ENCODE results near the gene NRAS.

The NRAS gene

DNA sequence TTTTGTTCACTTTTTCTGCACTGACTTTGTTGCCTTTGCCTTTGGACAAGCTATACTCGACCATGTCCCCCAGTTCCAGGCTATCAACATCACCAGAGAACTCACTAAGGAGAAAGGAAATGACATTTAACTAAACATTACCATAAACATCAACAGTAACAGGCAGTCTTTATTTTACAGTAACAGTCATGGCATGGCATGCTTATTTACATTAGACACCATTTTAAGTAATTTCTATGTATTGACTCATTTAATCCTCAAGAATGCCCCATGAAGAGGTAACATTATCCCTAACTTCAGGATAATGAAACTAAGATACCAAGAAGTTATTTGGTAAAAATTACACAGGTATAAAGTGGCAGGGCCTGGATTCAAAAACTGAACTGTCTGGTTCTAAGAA, 8.7 kb upstream of the NRAS start:
- no peak for DNase-seq

DNA sequence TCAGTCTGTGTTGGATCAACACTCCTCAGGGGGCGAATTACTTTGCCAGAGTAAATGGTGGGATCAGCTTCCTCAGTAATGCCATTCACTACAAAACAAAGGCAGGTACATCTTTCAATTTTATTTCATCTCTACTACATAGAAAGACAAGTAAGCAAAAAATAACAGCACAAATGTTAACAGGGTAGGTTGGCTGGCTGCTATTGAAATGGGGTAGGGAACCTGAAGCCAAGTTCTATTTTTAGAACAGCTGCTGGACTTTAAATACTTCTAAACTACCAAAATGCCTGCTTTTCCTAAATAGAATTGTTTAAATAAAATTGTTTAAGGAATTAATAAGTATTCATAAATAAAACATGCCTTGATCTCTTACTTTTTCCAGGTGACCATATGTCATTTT, 7.3 kb upstream of the NRAS start:
- no peak for DNase-seq

DNA sequence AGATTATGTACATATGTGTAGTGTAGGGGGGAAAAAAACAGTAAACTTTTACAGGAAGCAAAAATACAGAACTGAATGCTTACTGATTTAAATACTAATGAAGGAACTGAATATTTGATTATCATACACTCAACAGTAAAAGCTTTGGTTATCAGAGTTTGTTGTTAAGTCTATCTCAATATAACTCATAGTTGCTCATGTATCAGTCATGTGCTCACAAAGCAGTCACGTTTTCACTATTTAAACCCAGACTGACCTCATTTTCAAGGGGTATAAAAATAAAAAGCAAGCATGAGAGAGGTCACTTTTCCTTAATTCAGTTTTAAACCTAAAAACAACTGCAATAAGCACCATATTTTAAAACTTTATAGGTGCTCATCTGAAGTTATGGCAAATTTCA, 6.9 kb upstream of the NRAS start:
- DNase-seq, result no peak

DNA sequence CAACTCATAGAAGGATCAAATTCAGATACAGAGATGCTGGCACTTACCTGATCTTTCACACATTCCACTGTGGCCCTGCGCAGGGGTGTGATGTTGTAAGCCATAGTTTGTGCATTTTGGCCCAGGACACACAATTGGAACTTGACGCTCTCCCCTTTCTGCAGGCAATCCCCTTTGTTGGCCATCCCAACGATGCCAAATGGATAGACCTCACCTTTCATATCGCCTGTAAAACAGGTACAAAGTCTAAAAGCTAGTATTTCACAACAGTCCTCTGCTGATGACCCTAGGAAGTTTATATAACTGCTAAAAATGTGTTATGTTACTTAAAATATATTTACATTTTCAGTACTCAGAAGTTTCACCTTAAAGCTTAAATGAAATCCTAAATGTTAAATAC, 3.9 kb upstream of the NRAS start:
- no peak for DNase-seq

DNA sequence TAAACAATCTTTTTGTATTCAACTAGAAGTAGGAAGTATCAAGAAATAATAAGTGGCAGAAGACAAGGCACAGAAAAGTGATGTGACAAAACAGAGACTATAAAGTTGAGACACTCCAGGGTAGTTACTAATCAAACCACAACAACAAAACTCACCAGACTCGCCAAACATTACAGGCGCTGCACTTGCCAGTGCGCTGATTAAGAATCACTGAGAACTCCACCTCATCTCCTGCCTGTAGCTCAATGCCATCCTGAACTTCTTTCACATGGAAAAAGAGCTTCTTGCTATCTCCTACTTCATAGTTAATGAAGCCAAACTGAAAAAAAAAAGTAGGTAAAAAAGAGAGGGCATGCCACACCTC, 2.8 kb upstream of the NRAS start:
- no peak for DNase-seq

DNA sequence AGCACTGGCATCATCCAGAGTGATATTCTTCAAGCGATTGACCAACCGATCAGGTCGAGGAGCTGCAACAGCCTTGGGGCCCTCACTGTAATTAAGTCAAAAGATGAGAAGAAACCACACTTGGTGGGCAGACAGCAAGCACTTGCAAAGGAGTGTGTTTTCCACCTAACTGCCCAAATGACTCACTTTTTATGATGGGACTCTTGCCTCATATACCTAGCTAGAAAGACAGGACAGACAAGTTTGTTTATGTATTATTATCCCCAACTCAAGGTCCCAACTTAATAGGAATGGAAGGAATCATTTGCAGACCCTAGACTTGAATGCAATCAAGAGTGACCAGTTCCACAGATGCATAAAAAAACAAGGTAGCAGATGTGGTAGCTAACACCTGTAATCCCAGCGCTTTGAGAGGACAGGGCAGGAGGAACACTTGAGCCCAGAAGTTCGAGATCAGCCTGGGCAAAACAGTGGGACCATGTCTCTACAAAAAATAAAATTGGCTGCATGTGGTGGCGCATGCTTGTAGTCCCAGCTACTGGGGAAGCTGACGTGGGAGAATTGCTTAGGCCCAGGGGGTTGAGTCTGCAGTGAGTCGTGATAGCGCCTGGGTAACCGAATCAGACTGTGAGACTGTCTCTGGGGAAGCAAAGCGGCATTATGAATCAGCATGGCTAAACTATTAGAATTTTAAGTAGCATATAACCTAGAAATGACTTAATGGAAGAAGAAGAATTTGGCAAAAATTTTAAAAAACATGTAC, 2.3 kb upstream of the NRAS start:
- no peak for DNase-seq

DNA sequence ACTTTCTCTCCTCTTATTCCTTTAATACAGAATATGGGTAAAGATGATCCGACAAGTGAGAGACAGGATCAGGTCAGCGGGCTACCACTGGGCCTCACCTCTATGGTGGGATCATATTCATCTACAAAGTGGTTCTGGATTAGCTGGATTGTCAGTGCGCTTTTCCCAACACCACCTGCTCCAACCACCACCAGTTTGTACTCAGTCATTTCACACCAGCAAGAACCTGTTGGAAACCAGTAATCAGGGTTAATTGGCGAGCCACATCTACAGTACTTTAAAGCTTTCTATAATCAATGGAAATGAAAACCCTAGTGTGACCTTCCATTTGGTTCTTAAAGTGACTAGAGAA, 643 bp downstream of the NRAS start:
- no peak for DNase-seq

DNA sequence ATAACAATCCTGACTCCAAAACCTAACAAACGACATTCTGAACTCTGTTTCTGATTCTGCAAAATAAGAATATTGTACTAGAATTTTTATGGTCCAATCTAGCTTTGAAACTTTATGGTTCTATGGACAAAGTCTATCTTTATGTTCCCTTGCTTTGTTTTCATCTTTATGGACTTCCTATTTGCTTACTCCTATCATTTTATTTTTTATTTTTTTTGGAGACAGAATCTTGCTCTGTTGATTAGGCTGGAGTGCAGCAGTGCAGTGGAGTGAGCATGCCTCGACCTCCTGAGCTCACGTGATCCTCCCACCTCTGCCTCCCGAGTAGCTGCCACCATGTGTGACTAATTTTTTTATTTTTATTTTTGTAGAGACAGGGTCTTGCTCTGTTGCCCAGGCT, 3.6 kb downstream of the NRAS start:
- no peak for DNase-seq

DNA sequence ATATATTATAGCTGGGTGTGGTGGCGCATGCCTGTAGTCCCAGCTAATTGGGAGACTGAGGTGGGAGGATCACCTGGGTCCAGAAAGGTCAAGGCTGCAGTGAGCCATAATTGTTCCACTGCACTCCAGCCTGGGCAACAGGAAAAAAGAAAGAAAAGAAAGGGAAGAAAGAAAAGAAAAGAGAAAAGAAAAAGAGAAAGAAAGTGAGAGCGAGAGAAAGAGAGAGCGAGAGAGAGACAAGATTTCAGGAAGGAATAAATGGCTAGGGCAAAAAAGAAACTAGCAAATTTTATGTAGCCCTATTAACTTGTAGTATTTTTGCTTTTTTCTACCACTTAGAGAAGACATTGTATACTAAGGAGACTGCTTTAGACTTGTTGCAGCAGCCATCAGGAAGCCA, 6.2 kb downstream of the NRAS start:
- no peak for DNase-seq

DNA sequence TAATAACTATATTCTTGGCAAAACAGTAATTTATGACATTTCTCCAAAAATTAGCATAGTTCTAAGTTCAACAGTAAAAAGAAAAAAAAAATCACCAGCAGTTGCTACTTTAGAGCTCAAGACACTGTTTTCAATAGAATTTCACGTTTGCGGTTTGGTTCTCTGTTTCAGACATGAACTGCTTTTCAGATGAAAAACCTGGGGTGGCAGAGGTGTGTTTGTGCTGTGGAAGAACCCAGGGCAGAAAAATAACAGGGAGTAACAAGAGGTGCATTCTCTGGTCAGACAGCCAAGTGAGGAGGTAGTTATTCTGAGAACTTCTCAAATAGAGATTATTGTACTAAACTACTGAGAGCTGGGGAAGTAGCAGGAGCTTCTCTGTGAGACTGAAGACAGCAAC, 9.0 kb downstream of the NRAS start:
- no peak for DNase-seq

DNA sequence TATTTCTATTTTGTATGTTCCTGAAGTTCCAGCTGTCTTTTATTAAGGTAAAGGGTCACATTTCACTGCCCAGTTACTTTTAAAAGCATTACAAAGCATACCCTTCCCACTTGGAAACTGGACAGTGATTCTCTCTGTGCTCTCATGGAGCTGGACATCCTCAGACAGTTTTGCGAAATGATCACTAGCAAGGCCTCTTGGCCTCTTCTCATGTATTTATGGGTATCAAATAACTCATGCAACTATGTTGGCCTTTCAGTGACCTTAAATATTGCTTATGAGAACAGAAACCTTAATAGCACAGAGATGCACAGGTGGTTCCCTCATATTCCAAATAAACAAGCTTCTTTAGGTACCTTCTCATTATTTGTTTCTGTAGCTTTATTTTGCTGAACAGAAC, 13.3 kb downstream of the NRAS start:
- DNase-seq, result no peak

DNA sequence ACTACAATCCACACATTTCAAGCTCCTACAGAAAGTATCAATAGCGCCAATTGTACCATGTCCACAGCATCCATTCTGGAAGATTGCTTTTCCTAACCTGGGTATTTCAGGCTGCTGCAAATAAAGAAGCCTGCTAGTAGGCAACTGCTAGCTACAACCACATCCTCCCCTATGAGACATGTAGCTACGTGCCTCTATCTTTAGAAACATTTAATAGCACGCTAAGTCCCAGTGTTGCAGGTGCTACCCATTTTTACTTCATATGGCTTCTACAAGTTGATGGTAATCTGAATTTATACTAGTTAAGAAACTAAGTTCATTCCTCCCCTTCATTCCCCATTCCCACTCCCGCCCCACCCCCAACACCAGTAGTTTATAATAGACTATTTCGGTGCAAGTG, 13.8 kb downstream of the NRAS start:
- no peak for DNase-seq

DNA sequence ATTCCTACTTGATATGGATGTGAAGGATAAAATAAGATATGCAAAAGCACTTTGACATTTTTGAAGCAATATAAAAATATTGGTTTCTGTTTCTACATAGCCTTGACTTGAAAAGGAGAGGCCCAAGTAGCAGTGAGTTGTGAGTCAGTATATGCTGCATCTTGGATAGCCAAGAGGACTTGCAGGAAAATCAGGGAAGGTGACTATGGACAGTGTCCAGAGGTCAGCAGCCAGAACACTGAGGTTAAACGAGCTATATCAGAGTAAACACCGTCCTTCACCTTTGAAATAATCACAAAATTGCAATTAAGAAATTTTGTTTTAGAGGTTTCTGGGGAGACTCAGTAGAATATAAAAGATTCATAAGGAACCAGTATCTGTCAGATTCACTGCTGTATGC, 14.6 kb downstream of the NRAS start:
- no peak for DNase-seq

DNA sequence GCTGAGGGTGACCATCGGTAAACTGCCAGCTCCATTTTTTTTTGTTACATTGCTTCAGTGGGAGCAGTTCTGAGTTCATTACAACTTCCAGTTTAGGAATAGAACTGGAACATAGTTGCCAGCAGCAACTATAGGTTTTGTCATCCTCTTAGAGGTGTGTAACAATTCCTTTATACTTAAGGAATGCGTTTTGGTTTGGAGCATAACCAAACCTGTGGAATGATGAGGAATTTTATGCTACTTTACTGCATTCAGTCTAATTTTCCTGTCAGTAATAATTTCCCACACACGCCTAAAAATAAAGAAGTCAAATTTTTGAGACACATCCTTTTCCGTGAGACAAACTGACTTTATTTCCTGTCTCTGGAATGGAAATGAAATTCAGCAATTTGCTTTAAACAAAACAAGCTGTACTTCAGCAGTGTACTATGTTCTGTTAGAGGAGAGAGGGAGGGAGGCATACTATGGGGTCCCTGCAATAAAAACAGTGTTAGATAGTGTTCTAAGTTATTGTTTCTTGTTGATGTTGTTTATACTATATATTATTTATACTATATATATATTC, 16.5 kb downstream of the NRAS start:
- no peak for DNase-seq

DNA sequence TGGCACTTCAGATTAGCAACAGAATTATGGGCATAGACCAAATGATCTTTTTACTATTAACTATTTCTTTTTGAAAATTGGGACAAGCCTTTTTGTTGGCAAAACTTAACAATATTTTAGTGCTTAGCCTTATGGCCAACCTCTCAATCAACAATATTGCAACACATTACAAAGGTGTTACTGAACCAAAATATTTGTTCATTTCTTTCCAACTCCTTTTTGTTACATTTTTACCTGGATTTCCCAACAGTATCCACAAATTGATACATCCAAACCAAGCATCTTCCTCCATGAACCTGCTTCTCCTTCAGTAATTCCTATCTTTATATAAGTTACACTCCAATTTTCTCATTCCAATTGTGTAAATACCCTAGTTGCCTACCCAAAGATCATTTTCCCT, 19.8 kb downstream of the NRAS start:
- DNase-seq, result no peak

DNA sequence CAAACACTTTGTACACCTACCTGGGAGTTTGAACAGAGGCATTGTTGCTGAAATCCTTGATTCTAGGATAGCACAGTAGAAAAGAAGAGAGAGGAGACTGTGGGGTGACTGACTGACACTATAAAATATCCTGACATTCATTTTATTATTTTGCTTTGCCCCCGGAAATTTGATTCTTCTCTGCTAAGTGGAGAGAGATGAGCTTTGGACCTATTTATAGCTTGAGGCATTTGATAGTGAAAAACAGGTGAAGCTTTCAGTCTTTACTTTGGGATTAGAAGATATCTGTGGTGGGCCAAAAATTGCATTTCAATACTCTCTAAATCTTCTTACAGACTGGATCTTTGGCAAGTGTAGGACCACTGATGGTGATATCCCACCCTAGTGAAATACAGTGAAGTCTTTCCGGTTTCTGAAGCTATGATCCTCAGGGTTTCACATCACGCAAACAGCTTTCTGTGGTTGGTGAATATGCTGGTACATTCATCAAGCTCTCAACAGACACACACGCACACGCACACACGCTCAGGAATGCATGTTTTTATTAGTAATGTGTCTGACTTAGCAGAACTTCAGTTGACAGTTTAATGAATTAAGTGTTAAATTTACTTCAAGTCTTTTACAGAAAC, 21.0 kb downstream of the NRAS start, which contains the start of gene AMPD1:
TSS of gene AMPD1 (minus strand) at position 117 of the 629 bp plus-strand sequence. CDS start at position 42, 75 bp downstream.
- no peak for DNase-seq

DNA sequence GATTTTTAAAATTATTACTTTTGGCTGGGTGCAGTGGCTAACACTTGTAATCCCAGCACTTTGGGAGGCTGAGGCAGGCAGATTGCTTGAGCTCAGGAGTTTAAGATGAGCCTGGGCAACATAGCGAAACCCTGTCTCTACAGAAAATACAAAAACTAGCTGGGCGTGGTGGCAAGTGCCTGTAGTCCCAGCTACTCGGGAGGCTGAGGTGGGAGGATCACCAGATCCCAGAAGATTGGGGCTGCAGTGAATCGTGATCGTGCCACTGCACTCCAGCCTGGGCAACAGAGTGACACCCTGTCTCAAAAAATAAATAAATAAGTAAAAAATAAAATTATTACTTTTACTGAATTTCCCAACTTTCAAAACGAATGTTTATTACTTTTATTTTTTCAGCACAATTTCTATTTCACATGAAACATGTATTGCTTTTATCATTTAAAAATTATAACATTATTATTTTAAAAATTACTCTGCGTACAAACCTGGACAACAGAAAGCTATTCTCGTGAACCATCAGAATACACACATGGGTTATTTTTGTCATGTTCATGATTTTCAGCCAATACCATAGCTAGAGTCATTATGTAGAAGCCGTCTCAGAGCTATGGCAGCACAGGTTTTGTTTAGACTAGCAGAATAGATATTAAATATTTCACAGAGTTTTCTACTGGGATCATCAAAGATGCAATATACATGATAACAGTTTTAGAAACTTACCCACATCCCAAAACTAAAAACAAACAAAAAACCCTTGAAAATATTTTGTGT, 21.8 kb downstream of the NRAS start:
- no peak for DNase-seq

DNA sequence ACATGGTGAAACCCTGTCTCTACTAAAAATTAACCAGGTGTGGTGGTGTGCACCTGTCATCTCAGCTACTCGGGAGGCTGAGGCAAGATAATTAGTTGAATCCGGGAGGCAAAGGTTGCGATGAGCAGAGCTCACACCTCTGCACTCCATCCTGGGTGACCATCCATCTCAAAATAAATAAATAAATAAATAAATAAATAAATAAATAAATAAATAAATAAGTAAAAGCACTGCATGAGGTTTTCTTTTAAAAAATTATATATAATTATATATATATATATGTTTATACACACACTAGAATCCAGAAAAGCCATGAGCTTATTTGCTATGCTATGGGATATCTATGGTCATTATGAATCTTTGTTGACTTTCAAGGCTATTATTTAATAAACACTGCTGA, 23.6 kb downstream of the NRAS start:
- no peak for DNase-seq

DNA sequence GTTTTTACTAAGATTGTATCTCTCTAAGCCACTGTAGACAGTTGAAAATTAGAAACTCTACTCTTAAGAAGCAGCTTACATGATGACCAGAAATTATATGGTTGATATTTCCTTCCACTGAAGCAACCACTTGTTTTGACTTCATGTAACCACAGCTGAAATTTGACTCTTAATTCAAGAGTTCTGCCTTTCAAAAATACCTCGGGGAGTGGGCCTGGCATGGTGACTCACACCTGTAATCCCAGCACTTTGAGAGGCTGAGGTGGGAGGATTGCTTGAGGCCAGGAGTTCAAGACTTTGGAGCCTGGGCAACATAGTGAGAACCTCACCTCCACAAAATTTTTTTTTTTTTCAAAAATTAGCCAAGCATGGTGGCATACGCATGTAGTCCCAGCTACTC, 25.5 kb downstream of the NRAS start:
- DNase-seq, result no peak

DNA sequence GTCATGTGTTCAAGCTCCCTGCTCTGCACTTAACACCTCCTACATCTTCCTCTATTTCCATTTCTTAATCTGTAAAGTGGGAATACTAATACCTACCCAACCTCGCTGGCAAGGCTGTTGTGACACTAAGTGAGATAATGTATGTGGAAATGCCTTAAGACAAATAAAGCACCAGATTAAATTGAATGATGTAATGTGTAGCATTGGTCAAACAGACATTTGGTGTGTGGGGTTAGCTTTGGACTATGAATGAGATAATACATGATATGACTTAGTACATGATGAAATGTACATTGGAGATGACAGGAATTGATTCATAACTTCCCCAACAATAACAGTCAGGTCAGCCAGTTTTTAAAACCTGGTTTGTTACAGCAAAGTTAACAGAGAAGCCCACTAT, 26.4 kb downstream of the NRAS start:
- no peak for DNase-seq

DNA sequence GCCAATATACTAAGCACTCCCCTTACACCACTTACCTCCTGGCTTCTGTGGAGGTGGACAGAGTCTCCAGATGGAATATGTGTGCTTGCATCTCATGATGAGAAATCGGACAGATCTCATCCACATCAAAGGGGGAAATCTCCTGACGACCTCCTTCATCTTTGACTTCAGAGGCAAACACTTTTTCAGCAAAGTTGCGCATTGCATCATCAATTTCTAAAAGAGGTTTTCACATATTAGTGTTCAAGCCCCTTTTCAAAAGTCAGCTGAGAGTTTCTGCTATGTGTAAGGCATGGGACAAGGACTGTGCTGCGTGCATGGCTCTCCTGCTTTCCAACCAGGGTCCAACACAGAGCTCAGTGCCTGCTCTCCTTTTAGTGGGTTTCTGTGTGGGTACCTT, 28.0 kb downstream of the NRAS start:
- no peak for DNase-seq

DNA sequence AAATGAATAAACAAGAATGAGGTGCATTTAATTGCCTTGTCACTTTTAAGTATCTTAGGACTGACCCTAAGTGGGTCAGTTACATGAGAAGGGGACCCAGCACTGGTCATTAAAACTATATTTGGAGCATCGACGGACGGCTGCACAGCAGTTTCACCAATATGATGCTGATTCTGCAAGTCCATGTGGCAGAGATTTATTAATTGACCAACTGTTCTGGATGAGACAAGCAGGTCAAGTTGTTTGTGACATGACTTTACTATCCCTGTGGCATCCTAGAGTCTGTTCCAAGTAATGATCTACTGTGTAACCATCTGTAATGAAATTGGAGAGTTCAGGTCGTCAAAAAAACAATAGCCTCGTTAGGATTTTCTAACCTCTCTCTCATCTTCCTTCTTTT, 30.7 kb downstream of the NRAS start:
- no peak for DNase-seq

DNA sequence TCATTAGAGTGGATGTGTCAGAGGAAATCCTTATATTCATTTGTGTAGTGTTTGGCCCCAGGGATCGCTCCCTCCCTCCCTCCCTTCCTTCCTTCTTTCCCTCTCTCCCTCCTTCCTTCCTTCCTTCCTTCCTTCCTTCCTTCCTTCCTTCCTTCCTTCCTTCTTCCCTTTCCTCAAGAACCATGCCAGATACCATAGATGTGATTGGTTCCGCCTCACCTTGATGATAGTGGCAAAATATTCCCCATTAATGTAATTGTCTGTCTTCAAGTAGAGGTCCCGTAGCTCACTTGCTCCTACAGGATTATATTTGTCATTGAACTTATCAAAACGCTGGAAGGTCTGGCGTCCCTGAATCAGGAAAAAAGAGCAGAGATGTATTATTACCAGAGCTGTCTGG, 38.9 kb downstream of the NRAS start:
- DNase-seq, result no peak

DNA sequence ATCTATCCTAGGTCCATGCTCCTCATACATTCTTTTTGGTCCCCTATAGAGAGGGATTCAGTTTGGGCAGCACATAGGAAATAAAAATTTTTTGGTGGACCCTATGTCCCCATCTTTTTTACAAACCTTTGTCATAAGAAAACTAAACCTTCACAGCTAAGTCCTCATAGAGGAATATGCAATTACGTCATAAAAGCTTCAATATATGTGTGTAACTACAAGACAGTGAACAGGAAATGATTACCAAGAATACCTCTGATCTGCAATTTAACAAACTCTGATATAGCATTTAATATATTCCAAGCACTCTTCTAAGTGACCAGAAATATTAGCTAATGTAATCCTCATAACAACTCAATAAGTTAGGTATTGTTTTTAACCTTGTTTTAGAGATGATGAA, 40.5 kb downstream of the NRAS start:
- no peak for DNase-seq
